ENCODE data around the gene TMEM203. TPM values are rescaled to one million over a fixed set of nuclear protein-coding genes. Genes with fewer than 3 reads are reported as not detected.

The TMEM203 gene
- total and polyA plus RNA-seq, 2 of the 13 experiments (the other 11 are each of a cell fraction or from before 2014, with no cell fraction given), result 23.4 to 36.7 TPM

- no peak for TF ChIP-seq ZNF646 (CRISPR knock-in tag; IDR thresholded peaks at IDR 0.05)
- TF ChIP-seq ZNF503 (CRISPR knock-in tag; IDR thresholded peaks at IDR 0.05), result peak; percentile 88; the same call in 1 of the 2 replicates
- no peak for TF ChIP-seq ZNF276 (CRISPR knock-in tag; IDR thresholded peaks at IDR 0.05; ENCODE audit: low read depth)
- peak; percentile 55 for TF ChIP-seq CCAR2 (optimal IDR thresholded peaks at IDR 0.05; ENCODE audit: low read depth, low read length)
- TF ChIP-seq KIAA2018 (CRISPR knock-in tag; IDR thresholded peaks at IDR 0.05; ENCODE audit: borderline replicate concordance), result no peak
- TF ChIP-seq ZC3H4 (CRISPR knock-in tag; IDR thresholded peaks at IDR 0.05; ENCODE audit: borderline replicate concordance), result no peak
- 0 out of 2 replicates have a peak, but pooled peaks have one; percentile 31 for TF ChIP-seq SP140L (CRISPR knock-in tag; IDR thresholded peaks at IDR 0.05; ENCODE audit: borderline replicate concordance)
- no peak for TF ChIP-seq TBX3 (IDR thresholded peaks at IDR 0.05; ENCODE audit: borderline replicate concordance)
Measured at GRCh38 chr9:137236238-137236935, 30.9 kb upstream of the TMEM203 start (continued).
